Panc1 (cell line): Measurements from ENCODE around the gene SIK3.

Source experiments
- POLR2AphosphoS5 ChIP-seq: IDR thresholded peaks from 2 replicates; pipeline ENCODE4 v1.6.1; 2012; ENCODE audit warnings: mild to moderate bottlenecking, low read depth, low read length, moderate library complexity
- SIN3A ChIP-seq: IDR thresholded peaks from 2 replicates; pipeline ENCODE4 v1.6.1; 2012; ENCODE audit warnings: low read depth, mild to moderate bottlenecking, low read length, moderate library complexity, borderline replicate concordance; ENCODE audit not compliant: insufficient read depth
- TCF7L2 ChIP-seq: IDR thresholded peaks from 2 replicates; pipeline ENCODE4 v1.6.1; 2011; ENCODE audit warnings: mild to moderate bottlenecking, low read depth, low read length, inconsistent platforms
- TF ChIP-seq, protein P1 (sequence below): fragments of 450-650 bp; IDR thresholded peaks from 2 replicates; pipeline ENCODE4 v1.5.1; 2017; ENCODE audit warnings: mild to moderate bottlenecking

DNA sequence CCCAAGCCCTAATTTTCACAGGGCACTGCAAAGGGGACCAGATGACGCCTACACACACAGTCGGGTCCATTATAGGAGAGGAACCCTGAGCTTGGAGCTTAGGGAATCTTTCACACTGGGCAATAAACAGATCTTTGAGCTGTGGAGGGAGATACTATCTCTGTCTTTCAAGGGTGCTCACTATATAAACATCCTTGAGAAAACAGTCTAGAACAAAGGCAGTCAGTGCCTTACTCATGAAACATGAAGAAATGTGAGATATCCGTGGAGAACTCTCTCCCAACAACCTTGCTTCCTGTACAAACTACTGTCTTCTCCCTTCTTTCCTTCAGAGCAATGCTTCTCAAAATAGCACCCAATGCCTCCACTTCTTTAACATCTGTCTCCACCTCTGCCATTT lies 151.8 kb downstream of the SIK3 start:
- TF ChIP-seq SIN3A (no peak), TCF7L2 (no peak), POLR2AphosphoS5 (no peak)
- TF ChIP-seq, protein P1, sequence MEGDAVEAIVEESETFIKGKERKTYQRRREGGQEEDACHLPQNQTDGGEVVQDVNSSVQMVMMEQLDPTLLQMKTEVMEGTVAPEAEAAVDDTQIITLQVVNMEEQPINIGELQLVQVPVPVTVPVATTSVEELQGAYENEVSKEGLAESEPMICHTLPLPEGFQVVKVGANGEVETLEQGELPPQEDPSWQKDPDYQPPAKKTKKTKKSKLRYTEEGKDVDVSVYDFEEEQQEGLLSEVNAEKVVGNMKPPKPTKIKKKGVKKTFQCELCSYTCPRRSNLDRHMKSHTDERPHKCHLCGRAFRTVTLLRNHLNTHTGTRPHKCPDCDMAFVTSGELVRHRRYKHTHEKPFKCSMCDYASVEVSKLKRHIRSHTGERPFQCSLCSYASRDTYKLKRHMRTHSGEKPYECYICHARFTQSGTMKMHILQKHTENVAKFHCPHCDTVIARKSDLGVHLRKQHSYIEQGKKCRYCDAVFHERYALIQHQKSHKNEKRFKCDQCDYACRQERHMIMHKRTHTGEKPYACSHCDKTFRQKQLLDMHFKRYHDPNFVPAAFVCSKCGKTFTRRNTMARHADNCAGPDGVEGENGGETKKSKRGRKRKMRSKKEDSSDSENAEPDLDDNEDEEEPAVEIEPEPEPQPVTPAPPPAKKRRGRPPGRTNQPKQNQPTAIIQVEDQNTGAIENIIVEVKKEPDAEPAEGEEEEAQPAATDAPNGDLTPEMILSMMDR, result no peak
